ENCODE results near the gene HMOX1. TPM values are rescaled to one million over a fixed set of nuclear protein-coding genes. Genes with fewer than 3 reads are reported as not detected.

Gene HMOX1
- total RNA-seq, 1 experiment from 2014 or later: 1.3 TPM

GRCh38 chr22:35341090-35341874 is 39.6 kb upstream of the HMOX1 start:
- H3K9ac ChIP-seq (ENCODE audit: low read length): no peak overlapping the region
- no peaks in the 10 kb centered on the region for H3K9me2 ChIP-seq (replicated peaks; ENCODE audit: insufficient read depth, low read length)
- no peaks in the 10 kb centered on the region for H3K9me3 ChIP-seq (ENCODE audit: low read length)
- no peak overlapping the region for H2AFZ ChIP-seq (ENCODE audit: low read length)
- no peak overlapping the region for H3K4me2 ChIP-seq (ENCODE audit: low read depth, low read length, poor library complexity, severe bottlenecking)
- H3K36me3 ChIP-seq (ENCODE audit: insufficient read depth, low read length): no peaks in the 10 kb centered on the region
- DNase-seq: no peak
- H3K79me2 ChIP-seq (ENCODE audit: low read length): no peaks in the 10 kb centered on the region
- H4K20me1 ChIP-seq (ENCODE audit: insufficient read depth, low read depth, low read length): no peaks in the 10 kb centered on the region
- H3K4me1 ChIP-seq (ENCODE audit: low read length): peaks cover 13% of the 10 kb centered on the region
- H3K27ac ChIP-seq (ENCODE audit: low read length): no peak overlapping the region
- H3K4me3 ChIP-seq (ENCODE audit: low read length): no peak overlapping the region
- H3K27me3 ChIP-seq (ENCODE audit: low read length): no peaks in the 10 kb centered on the region

- no peak for DNase-seq
- Histone ChIP-seq H3K36me3 (ENCODE audit: insufficient read depth, low read length) (no peaks in the 10 kb centered on the region), H3K9me2 (replicated peaks; ENCODE audit: insufficient read depth, low read length) (no peaks in the 10 kb centered on the region), H3K27ac (ENCODE audit: low read length) (no peak overlapping the region), H3K9ac (ENCODE audit: low read length) (no peak overlapping the region), H3K27me3 (ENCODE audit: low read length) (no peaks in the 10 kb centered on the region), H3K4me2 (ENCODE audit: low read depth, low read length, poor library complexity, severe bottlenecking) (no peak overlapping the region), H3K9me3 (ENCODE audit: low read length) (no peaks in the 10 kb centered on the region), H4K20me1 (ENCODE audit: insufficient read depth, low read depth, low read length) (no peaks in the 10 kb centered on the region), H3K4me3 (ENCODE audit: low read length) (no peak overlapping the region), H2AFZ (ENCODE audit: low read length) (no peak overlapping the region), H3K79me2 (ENCODE audit: low read length) (no peaks in the 10 kb centered on the region), H3K4me1 (ENCODE audit: low read length) (peaks cover 13% of the 10 kb centered on the region)
These were observed 38.5 kb upstream of the HMOX1 start for GRCh38 chr22:35342390-35342789.

- Histone ChIP-seq H3K4me2 (ENCODE audit: low read depth, low read length, poor library complexity, severe bottlenecking) (no peak overlapping the region), H3K27ac (ENCODE audit: low read length) (no peak overlapping the region), H3K27me3 (ENCODE audit: low read length) (no peaks in the 10 kb centered on the region), H3K9ac (ENCODE audit: low read length) (no peak overlapping the region), H4K20me1 (ENCODE audit: insufficient read depth, low read depth, low read length) (no peaks in the 10 kb centered on the region), H2AFZ (ENCODE audit: low read length) (no peak overlapping the region), H3K9me3 (ENCODE audit: low read length) (no peaks in the 10 kb centered on the region), H3K4me1 (ENCODE audit: low read length) (peaks cover 13% of the 10 kb centered on the region), H3K9me2 (replicated peaks; ENCODE audit: insufficient read depth, low read length) (no peaks in the 10 kb centered on the region), H3K79me2 (ENCODE audit: low read length) (no peaks in the 10 kb centered on the region), H3K36me3 (ENCODE audit: insufficient read depth, low read length) (no peaks in the 10 kb centered on the region), H3K4me3 (ENCODE audit: low read length) (no peak overlapping the region)
- DNase-seq: no peak
These were observed 37.0 kb upstream of the HMOX1 start for GRCh38 chr22:35343664-35344550.

- Histone ChIP-seq H2AFZ (ENCODE audit: low read length) (no peak overlapping the region), H3K4me3 (ENCODE audit: low read length) (no peak overlapping the region), H3K27ac (ENCODE audit: low read length) (no peak overlapping the region), H3K79me2 (ENCODE audit: low read length) (no peaks in the 10 kb centered on the region), H3K9me3 (ENCODE audit: low read length) (no peaks in the 10 kb centered on the region), H3K9ac (ENCODE audit: low read length) (no peak overlapping the region), H3K36me3 (ENCODE audit: insufficient read depth, low read length) (no peaks in the 10 kb centered on the region), H3K4me2 (ENCODE audit: low read depth, low read length, poor library complexity, severe bottlenecking) (no peak overlapping the region), H3K9me2 (replicated peaks; ENCODE audit: insufficient read depth, low read length) (no peaks in the 10 kb centered on the region), H4K20me1 (ENCODE audit: insufficient read depth, low read depth, low read length) (no peaks in the 10 kb centered on the region), H3K27me3 (ENCODE audit: low read length) (no peaks in the 10 kb centered on the region), H3K4me1 (ENCODE audit: low read length) (peaks cover 18% of the 10 kb centered on the region)
- DNase-seq: no peak
These were observed 35.8 kb upstream of the HMOX1 start for GRCh38 chr22:35344956-35345690.

- no peak overlapping the region for H2AFZ ChIP-seq (ENCODE audit: low read length)
- no peak for DNase-seq
- no peak overlapping the region for H3K27ac ChIP-seq (ENCODE audit: low read length)
- H4K20me1 ChIP-seq (ENCODE audit: insufficient read depth, low read depth, low read length): no peaks in the 10 kb centered on the region
- H3K4me2 ChIP-seq (ENCODE audit: low read depth, low read length, poor library complexity, severe bottlenecking): no peak overlapping the region
- H3K9ac ChIP-seq (ENCODE audit: low read length): no peak overlapping the region
- H3K79me2 ChIP-seq (ENCODE audit: low read length): no peaks in the 10 kb centered on the region
- H3K27me3 ChIP-seq (ENCODE audit: low read length): no peaks in the 10 kb centered on the region
- peaks cover 17% of the 10 kb centered on the region for H3K4me1 ChIP-seq (ENCODE audit: low read length)
- H3K9me2 ChIP-seq (replicated peaks; ENCODE audit: insufficient read depth, low read length): no peaks in the 10 kb centered on the region
- no peak overlapping the region for H3K4me3 ChIP-seq (ENCODE audit: low read length)
- no peaks in the 10 kb centered on the region for H3K9me3 ChIP-seq (ENCODE audit: low read length)
- H3K36me3 ChIP-seq (ENCODE audit: insufficient read depth, low read length): no peaks in the 10 kb centered on the region
These were observed 34.9 kb upstream of the HMOX1 start for GRCh38 chr22:35345808-35346505.

GRCh38 chr22:35346596-35347220 is 34.2 kb upstream of the HMOX1 start:
- DNase-seq: no peak
- no peaks in the 10 kb centered on the region for H3K9me3 ChIP-seq (ENCODE audit: low read length)
- H3K36me3 ChIP-seq (ENCODE audit: insufficient read depth, low read length): no peaks in the 10 kb centered on the region
- no peak overlapping the region for H3K4me3 ChIP-seq (ENCODE audit: low read length)
- no peak overlapping the region for H3K27ac ChIP-seq (ENCODE audit: low read length)
- no peak overlapping the region for H3K4me2 ChIP-seq (ENCODE audit: low read depth, low read length, poor library complexity, severe bottlenecking)
- no peaks in the 10 kb centered on the region for H4K20me1 ChIP-seq (ENCODE audit: insufficient read depth, low read depth, low read length)
- H3K79me2 ChIP-seq (ENCODE audit: low read length): no peaks in the 10 kb centered on the region
- H3K27me3 ChIP-seq (ENCODE audit: low read length): no peaks in the 10 kb centered on the region
- no peak overlapping the region for H2AFZ ChIP-seq (ENCODE audit: low read length)
- no peak overlapping the region for H3K9ac ChIP-seq (ENCODE audit: low read length)
- H3K4me1 ChIP-seq (ENCODE audit: low read length): peaks cover 17% of the 10 kb centered on the region
- no peaks in the 10 kb centered on the region for H3K9me2 ChIP-seq (replicated peaks; ENCODE audit: insufficient read depth, low read length)

- H3K27ac ChIP-seq (ENCODE audit: low read length): no peak overlapping the region
- H3K9me2 ChIP-seq (replicated peaks; ENCODE audit: insufficient read depth, low read length): no peaks in the 10 kb centered on the region
- H3K79me2 ChIP-seq (ENCODE audit: low read length): no peaks in the 10 kb centered on the region
- H3K36me3 ChIP-seq (ENCODE audit: insufficient read depth, low read length): no peaks in the 10 kb centered on the region
- H3K9ac ChIP-seq (ENCODE audit: low read length): no peak overlapping the region
- no peaks in the 10 kb centered on the region for H3K9me3 ChIP-seq (ENCODE audit: low read length)
- no peaks in the 10 kb centered on the region for H4K20me1 ChIP-seq (ENCODE audit: insufficient read depth, low read depth, low read length)
- H3K4me2 ChIP-seq (ENCODE audit: low read depth, low read length, poor library complexity, severe bottlenecking): no peak overlapping the region
- DNase-seq: no peak
- H2AFZ ChIP-seq (ENCODE audit: low read length): no peak overlapping the region
- no peak overlapping the region for H3K4me3 ChIP-seq (ENCODE audit: low read length)
- H3K4me1 ChIP-seq (ENCODE audit: low read length): peaks cover 20% of the 10 kb centered on the region
- H3K27me3 ChIP-seq (ENCODE audit: low read length): no peaks in the 10 kb centered on the region
These were observed 33.4 kb upstream of the HMOX1 start for GRCh38 chr22:35347462-35347861.
